ENCODE results near the gene YBEY. TPM values are rescaled to one million over a fixed set of nuclear protein-coding genes. Genes with fewer than 3 reads are reported as not detected.

The YBEY gene
- total and polyA plus RNA-seq, 2 donors (not counting 3 experiments of a cell fraction or from before 2014, with no cell fraction given), result 6.1 to 15.3 TPM

- no peaks in the 10 kb centered on the region for H3K9me3 ChIP-seq (replicated peaks; ENCODE audit: control insufficient read depth, insufficient read depth, low read length)
- ChIA-PET POLR2A (interaction anchor here (1.4 kb wide), 1 partner anchor 38 kb away, joined by 3 read pairs; the partner anchor contains the start of gene MCM3AP), CTCF (interaction anchor here (0.9 to 1.8 kb wide), 6 partner anchors 10 to 179 kb away, joined by 3 to 7 read pairs (median 3); partner anchors contain the start of gene YBEY)
- peaks cover 52% of the 10 kb centered on the region for H3K79me2 ChIP-seq (ENCODE audit: control insufficient read depth, insufficient read depth, low read length)
- H3K9ac ChIP-seq (replicated peaks; ENCODE audit: extremely low read depth, insufficient read depth, low read length), result peak overlapping the region; percentile 88
- H3K4me2 ChIP-seq (ENCODE audit: insufficient read depth, low read length), result peak overlapping the region; percentile 93
- DNase-seq (ENCODE audit: low read depth, low spot score), result peak; percentile 44
- BruUV-seq (replicated peaks), result no TSS peak
- H2AFZ ChIP-seq (ENCODE audit: low read depth, low read length), result peak overlapping the region; percentile 60
- H3K27ac ChIP-seq (ENCODE audit: insufficient read depth, low read depth, low read length), result peak overlapping the region; percentile 61
- peaks cover 0 to under 1% of the 10 kb centered on the region in 2 experiments for H3K36me3 ChIP-seq (ENCODE audit: control insufficient read depth in 2 of 2, extremely low read depth in 1 of 2, insufficient read depth in 2 of 2, low read length in 2 of 2)
- H3K27me3 ChIP-seq (ENCODE audit: control insufficient read depth in 2 of 2, insufficient read depth in 2 of 2, low read length in 2 of 2), result no peaks in the 10 kb centered on the region
- peak; percentile 74 for FAIRE-seq
- intact Hi-C loops (cut with micrococcal nuclease) (loop anchor here (1.0 to 5.0 kb wide), 2 partner anchors 36 to 180 kb away; partner anchors contain the start of gene YBEY), dilution Hi-C loops (cut with MboI; ENCODE audit: extremely low pct_ligation_motif_present, low sequenced_read_pairs) (no loop called here)
- no peaks in the 10 kb centered on the region for H3K9me1 ChIP-seq (replicated peaks; ENCODE audit: control insufficient read depth, extremely low read depth, insufficient read depth, low read length)
- H3K4me3 ChIP-seq (replicated peaks in 1 of 3; ENCODE audit: insufficient read depth in 1 of 3, low read depth in 1 of 3, low read length in 3 of 3), result peak overlapping the region; percentile 60 to 86 (median 66)
- no peak for TF ChIP-seq MAX (IDR thresholded peaks at IDR 0.05; ENCODE audit: insufficient read depth, insufficient read length)
- peak; percentile 25 for TF ChIP-seq POLR2A (IDR thresholded peaks at IDR 0.05; ENCODE audit: low read depth, low read length)
- peaks cover 29% of the 10 kb centered on the region for H3K4me1 ChIP-seq (ENCODE audit: control insufficient read depth, extremely low read depth, insufficient read depth, low read length)
- no peaks in the 10 kb centered on the region for H4K20me1 ChIP-seq (replicated peaks; ENCODE audit: control insufficient read depth, extremely low read depth, insufficient read depth, low read length)
Measured at GRCh38 chr21:46322351-46323226, 36.4 kb downstream of the YBEY start.

- ChIA-PET CTCF (interaction anchor here (0.9 to 1.8 kb wide), 5 partner anchors 10 to 180 kb away, joined by 3 to 7 read pairs (median 3); partner anchors contain the start of gene YBEY), POLR2A (interaction anchor here (1.4 kb wide), 1 partner anchor 38 kb away, joined by 3 read pairs; the partner anchor contains the start of gene MCM3AP)
- peaks cover 54% of the 10 kb centered on the region for H3K79me2 ChIP-seq (ENCODE audit: control insufficient read depth, insufficient read depth, low read length)
- FAIRE-seq (no peak), DNase-seq (ENCODE audit: low read depth, low spot score) (no peak)
- intact Hi-C loops (cut with micrococcal nuclease), result loop anchor here (1.0 to 5.0 kb wide), 2 partner anchors 37 to 181 kb away; partner anchors contain the start of gene YBEY
- dilution Hi-C loops (cut with MboI; ENCODE audit: extremely low pct_ligation_motif_present, low sequenced_read_pairs), result no loop called here
- peak overlapping the region; percentile 88 for H3K9ac ChIP-seq (replicated peaks; ENCODE audit: extremely low read depth, insufficient read depth, low read length)
- H3K9me1 ChIP-seq (replicated peaks; ENCODE audit: control insufficient read depth, extremely low read depth, insufficient read depth, low read length), result no peaks in the 10 kb centered on the region
- H3K4me1 ChIP-seq (ENCODE audit: control insufficient read depth, extremely low read depth, insufficient read depth, low read length), result peaks cover 29% of the 10 kb centered on the region
- peak overlapping the region; percentile 60 to 86 (median 66) for H3K4me3 ChIP-seq (replicated peaks in 1 of 3; ENCODE audit: insufficient read depth in 1 of 3, low read depth in 1 of 3, low read length in 3 of 3)
- H3K27me3 ChIP-seq (ENCODE audit: control insufficient read depth in 2 of 2, insufficient read depth in 2 of 2, low read length in 2 of 2), result no peaks in the 10 kb centered on the region
- peaks cover 0 to 2% of the 10 kb centered on the region in 2 experiments for H3K36me3 ChIP-seq (ENCODE audit: control insufficient read depth in 2 of 2, extremely low read depth in 1 of 2, insufficient read depth in 2 of 2, low read length in 2 of 2)
- peak overlapping the region; percentile 61 for H3K27ac ChIP-seq (ENCODE audit: insufficient read depth, low read depth, low read length)
- no peak for TF ChIP-seq GATA2 (IDR thresholded peaks at IDR 0.05; ENCODE audit: insufficient read depth, insufficient read length, low read depth, low read length)
- TF ChIP-seq FOS (IDR thresholded peaks at IDR 0.05; ENCODE audit: borderline replicate concordance, insufficient read depth, low read length), result no peak
- TF ChIP-seq JUN (IDR thresholded peaks at IDR 0.05; ENCODE audit: borderline replicate concordance, insufficient read depth, insufficient read length, low read depth), result no peak
- H3K9me3 ChIP-seq (replicated peaks; ENCODE audit: control insufficient read depth, insufficient read depth, low read length), result no peaks in the 10 kb centered on the region
- H3K4me2 ChIP-seq (ENCODE audit: insufficient read depth, low read length), result peak overlapping the region; percentile 93
- no peaks in the 10 kb centered on the region for H4K20me1 ChIP-seq (replicated peaks; ENCODE audit: control insufficient read depth, extremely low read depth, insufficient read depth, low read length)
- BruUV-seq (replicated peaks), result TSS peak; percentile 53
- H2AFZ ChIP-seq (ENCODE audit: low read depth, low read length), result peak overlapping the region; percentile 10
Measured at GRCh38 chr21:46323227-46323709, 37.1 kb downstream of the YBEY start.
